Transverse colon (tissue), 4 donors: ENCODE data around the gene CCNI2.
"Not testable (repeated sequence)": the region's sequence is repeated elsewhere in the genome, so short reads cannot be mapped to it uniquely, and the experiment has no call there.

Experiments used
- CTCF ChIP-seq, 5 experiments: fragments of 200-600 bp in 3 of 5; fragments of 450-650 bp in 2 of 5; sonication (generic) in 3 of 5; IDR thresholded peaks; 1 replicate in 2 of 5; 2 replicates in 3 of 5; pipeline ENCODE4 v1.5.1; 2016 to 2017; ENCODE audit warnings: antibody characterized with exemption in 5 of 5, inconsistent platforms in 3 of 5, mild to moderate bottlenecking in 2 of 5, moderate library complexity in 1 of 5
- EP300 ChIP-seq: sonication (generic); formaldehyde crosslinking; IDR thresholded peaks from one replicate; pipeline ENCODE4 v1.6.1; 2017; ENCODE audit warnings: antibody characterized with exemption, low read depth
- POLR2A ChIP-seq: fragments of 450-650 bp; IDR thresholded peaks from one replicate; pipeline ENCODE4 v1.6.1; 2016; ENCODE audit warnings: antibody characterized with exemption, mild to moderate bottlenecking, moderate library complexity
- POLR2AphosphoS5 ChIP-seq, 3 donors: sonication (generic); formaldehyde crosslinking; IDR thresholded peaks; one replicate each; pipeline ENCODE4 v1.6.1; 2016; ENCODE audit warnings: antibody characterized with exemption in 3 of 3

GRCh38 chr5:132802685-132803066 is 55.5 kb downstream of the CCNI2 start:
- TF ChIP-seq POLR2AphosphoS5 (IDR thresholded peaks at IDR 0.05); CTCF (IDR thresholded peaks at IDR 0.05); POLR2A; EP300: not testable (repeated sequence)
